Occipital lobe (tissue), 2 donors: ENCODE measurements around the gene PGAP6. TPM values are rescaled to one million over a fixed set of nuclear protein-coding genes. Genes with fewer than 3 reads are reported as not detected.
A peak's percentile ranks its signal among the peaks of the same experiment; 100 is the strongest.
"Not testable (repeated sequence)": the region's sequence is repeated elsewhere in the genome, so short reads cannot be mapped to it uniquely, and the experiment has no call there.

ENCODE experiments used
- DNase-seq: peaks from one replicate; lab custom pipeline; 2025; lab: John Stamatoyannopoulos, UW
- total RNA-seq: library from RNA; depleted of rRNA; stranded (reverse); fragments of >200 nt; gene quantifications from one replicate; pipeline ENCODE4 v1.2.3, GENCODE V29; 2014

The PGAP6 gene
- total RNA-seq, 1 donor from 2014 or later = 14.3 TPM

DNA sequence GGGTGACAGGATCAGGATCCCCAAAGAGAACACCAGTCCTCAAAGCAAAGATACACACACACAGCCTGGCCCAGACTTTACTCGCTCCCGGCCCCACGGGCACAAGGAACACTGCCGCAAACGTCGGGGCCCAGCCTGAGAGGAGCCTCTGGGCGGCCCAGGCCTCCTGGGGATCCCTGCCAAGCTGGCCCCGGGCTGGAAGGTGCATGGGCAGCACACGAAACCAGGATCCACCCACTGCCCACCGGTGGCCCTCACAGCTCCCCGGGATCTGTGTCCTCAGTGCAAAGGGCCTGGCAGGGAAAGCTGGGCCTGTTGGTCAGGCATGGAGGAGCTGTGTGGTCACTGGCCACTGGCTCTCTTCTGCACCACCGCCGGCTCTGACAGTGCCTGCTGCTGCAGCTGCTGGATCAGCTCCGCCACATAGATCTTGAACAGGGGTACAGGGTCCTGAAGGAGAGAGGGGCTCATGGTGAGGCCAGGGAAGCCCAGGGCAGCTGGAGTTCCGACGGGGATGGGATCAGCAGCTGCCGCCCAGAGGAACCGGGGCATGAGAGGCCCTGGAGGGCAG, 14.4 kb downstream of the PGAP6 start:
- DNase-seq = no peak

DNA sequence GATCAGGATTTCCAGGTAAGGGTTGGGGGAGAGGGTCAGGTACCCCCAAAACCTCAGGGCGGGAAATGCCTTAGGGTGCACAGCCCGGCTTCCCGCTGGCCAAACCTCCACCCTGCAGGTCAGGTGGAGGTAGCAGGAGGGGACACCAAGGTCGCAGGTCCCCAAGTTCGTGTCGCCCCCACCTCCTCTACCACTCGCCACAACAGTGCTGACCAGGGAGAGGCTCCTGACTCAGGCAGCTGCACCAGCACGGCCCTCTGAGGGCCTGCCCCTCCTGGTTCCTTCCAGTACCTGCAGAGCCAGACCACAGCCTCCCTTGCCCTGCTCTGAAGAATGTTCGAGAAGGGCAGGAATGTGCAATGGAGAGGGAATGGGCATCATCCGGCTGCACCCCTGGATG, 15.3 kb downstream of the PGAP6 start:
- DNase-seq = no peak

DNA sequence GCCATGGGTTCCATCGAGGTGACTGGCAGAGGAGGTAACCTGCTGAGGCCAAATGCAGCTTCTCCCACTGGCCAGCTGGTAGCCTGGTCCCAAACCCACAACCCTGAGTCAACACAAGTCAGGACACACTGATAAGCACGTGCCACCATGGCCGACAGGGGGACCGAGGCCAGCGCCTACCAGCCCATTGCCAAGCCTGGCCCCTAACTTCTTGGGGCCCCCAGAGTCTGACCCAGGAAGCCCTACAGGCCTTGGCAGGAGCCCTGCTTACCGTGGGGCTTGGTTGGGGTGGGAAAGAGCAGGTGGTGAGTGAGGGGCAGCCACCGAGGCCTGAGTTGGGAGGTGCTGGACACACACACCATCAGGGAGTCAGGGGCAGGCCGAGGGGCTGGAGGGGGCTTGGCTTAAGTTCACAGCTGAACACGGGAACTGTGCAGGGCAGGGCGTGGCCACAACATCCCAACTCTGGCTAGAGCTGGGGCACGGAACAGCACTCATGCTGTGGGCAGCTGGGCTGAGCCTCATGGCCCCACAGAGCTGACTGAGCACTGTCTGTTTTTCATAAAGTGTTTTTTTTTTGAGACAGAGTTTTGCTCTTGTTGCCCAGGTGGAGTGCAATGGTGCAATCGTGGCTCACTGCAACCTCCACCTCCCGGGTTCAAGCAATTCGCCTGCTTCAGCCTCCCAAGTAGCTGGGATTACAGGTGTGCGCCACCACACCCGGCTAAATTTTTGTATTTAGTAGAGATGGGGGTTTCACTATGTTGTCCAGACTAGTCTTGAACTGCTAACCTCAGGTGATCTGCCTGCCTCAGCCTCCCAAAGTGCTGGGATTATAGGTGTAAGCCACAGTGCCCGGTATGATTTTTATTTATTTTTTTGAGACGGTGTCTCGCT, 16.9 kb downstream of the PGAP6 start:
- DNase-seq = no peak

DNA sequence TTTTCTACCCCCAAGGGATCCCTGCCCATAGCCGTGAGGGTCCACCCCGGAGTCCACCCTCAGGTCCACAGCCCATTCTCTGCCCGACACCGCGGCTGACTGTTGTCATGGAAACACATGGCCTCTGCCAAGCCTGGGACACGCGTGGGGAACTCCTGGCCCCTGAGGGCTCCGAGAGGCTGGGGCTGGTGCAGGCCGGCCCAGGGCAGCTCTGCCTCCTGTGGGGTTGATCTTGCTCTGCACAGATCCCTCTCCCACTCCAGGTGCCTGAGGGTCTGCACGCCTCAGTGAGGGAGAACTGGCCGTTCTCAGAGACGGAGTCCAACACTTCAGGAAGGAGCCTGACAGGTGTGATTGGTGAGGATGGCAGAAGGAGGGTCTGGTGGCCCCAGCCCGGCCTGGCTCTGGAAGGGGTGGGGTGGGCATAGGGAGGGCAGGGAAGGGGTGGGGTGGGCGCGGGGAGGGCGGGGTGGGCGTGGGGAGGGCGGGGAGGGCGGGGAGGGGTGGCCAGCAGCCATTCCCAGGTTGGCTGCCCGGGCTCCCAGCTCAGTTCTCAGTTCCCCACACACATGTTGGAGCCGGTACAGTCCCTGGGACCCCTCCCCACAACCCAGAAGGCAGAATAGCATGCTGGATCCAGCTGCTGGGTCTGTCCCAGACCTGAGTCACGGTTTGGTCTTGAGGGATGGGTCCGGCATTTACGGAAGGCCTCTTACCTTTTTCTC, 17.9 kb downstream of the PGAP6 start:
- DNase-seq = no peak

DNA sequence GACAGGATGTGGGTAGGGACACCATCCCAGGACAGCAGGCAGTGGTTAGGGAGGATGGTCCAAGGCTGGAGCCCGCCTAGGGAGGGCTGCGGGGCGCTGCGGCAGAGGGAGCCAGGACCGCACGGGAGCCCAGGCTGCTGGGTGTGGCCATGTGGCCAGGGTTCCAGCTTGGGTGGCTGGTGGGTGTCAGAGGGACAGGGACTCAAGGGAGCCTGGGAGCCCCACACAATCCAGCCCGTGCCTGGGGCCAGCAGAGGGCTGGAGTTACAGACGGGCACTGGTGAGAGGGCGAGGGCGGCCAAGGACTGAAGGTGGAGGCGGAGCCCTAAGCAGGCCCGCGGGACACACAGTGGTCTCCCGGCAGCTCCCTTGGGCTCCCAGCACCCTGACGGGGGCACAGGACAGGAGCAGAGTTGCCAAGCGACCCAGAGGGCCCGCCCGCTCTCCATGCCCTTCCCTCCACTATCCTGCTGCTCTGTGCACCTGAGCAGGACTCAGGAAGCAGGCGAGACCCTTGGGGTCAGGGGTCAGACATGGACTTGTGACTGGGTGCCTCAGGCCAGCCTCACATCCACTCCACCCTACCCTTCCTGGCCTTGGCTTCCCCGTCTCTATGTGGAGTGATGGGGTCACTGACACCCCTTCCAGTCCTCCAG, 18.5 kb downstream of the PGAP6 start:
- DNase-seq = no peak

DNA sequence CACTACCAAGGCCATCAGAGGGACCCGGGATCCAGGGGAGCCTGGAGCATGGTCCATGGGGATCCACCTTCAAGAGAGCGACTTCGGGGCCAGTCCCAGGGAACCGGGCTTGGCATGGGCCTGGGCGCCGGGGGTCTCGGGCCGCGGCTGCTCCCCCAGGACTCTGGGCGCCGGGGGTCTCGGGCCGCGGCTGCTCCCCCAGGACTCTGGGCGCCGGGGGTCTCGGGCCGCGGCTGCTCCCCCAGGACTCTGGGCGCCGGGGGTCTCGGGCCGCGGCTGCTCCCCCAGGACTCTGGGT, 19.1 kb downstream of the PGAP6 start:
- DNase-seq = not testable (repeated sequence)

DNA sequence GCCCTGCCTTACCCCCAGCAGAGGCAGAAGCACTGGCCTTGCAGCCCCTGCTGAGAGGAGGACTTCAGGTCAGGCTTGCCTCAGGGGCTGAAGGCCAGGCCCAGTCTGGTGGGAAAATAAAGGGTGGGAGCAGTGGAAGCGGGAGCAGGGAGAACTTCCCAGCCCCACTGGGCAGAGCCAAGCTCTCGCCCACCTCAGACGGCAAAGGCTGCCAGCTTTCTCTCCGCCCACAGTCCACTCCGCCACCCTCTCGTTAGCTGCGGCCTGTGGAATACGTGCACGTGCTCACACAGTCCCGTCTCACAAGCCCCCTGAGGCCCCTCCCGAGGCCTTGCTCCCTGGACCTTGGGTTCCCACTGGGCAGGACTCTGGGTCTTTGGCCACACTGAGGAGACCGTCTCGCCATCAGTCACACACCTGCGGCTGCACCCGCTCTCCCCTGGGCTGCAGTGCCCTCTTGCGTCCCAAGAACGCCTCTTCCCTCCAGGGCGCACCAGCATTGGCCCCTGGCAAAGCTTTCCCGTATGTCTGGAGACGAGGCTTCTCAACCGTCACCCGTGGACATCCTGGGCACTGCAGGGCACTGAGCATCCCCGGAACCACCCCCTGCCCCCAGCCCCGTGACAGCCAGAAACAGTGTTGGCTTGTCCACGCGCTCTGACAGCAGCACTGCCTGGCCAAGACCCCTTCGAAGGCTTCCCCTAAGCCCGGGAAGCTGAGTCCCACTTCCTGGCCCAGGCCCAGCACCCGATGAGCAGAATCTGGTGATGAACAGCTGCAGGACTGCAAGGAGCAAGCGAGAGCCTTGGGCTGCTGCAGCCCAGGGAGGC, 19.7 kb downstream of the PGAP6 start:
- DNase-seq = peak; percentile 53

DNA sequence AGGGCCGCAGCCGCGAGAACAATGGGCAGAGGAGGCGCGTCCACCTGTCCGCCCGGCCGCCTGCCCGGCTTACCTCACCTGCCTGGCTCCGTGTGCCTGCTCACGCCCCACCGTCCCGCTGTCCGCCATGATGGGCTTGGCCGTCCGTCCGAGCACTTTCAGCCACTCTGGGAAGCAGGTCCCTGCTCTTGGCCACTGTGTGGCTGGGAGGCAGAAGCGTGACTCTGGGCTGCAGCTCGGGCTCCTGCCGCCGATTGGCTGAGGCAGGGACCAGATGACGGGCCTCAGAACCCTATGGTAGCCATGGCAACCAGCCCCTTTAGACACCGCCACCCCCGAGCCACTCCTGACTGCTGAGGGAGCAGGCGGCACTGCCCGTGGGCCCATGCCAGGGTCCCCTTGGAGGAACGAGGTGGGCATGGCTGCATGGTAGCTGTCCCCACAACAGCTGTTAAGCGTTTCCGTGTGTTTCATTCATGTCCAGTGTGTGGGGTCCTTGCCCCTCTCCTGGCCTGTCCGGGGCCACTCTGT, 20.4 kb downstream of the PGAP6 start:
- peak; percentile 55 for DNase-seq

DNA sequence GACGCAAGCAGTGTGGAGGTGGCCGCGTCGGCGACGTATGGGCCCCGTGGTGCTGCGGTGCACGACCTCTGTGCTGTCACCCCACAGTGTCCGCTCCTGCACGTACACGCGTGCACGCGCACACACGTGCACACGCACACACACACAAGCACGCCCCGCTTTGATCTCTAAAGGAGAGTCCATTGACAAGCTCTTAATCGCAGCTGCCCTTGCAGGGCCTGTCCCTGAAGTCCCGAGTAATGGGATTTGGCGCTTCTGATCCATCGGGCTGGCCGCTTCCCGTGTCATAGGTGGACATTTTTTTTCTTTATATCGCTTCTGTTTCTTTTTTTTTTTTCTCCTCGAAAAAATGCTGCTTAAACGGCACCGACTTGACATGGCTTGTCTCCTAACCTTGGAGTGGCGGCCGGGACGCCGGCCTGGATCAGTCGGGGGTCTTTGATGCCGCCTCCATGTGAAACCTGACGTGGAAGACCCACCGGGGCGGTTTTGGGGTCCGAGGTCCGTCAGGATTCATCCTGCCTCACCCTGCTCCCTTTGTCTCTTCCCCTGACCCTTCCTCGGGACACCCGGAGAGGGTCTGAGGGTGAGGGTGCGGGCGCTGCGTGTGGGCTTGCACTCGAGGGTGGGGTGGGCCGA, 21.0 kb downstream of the PGAP6 start:
- DNase-seq = no peak

DNA sequence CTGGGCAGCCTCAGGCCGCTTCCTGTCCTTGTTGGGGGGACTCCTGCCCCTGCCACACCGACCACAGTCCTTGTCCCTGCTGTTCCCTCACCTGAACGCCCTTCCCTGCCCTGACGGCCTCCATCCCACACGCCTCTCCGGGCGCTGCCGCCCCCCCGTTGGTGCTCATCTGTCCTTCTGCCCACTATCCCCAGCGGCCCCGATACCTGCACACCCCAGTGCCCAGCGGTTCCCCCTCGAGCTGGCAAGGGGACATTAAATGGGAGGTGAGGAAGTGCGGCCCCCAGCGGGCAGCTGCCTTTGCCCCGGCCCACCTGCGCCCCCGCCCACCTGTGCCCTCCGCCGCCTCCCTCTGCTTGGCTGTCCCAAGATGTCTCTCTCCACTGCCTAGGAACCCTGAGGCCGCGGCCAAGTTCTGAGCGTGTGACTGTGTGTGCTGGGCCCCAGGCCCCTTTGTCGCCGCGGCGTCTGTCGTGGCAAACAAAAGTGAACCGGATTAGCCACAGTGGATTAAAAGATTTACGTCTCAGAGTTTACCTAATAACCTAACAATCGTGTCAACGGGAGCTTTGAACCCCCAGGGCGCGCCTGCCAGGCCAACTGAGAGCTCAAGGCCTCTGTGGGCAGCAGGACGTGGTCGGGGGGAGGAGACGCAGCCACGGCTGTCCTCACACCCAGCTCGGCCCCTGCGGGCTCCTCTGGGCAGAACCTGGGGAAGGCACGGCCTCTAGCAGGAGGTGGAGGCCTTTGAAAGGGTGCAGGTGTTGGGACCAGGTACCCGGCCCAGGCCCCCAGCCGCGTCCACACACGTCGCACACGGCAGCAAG, 21.7 kb downstream of the PGAP6 start:
- DNase-seq = no peak

DNA sequence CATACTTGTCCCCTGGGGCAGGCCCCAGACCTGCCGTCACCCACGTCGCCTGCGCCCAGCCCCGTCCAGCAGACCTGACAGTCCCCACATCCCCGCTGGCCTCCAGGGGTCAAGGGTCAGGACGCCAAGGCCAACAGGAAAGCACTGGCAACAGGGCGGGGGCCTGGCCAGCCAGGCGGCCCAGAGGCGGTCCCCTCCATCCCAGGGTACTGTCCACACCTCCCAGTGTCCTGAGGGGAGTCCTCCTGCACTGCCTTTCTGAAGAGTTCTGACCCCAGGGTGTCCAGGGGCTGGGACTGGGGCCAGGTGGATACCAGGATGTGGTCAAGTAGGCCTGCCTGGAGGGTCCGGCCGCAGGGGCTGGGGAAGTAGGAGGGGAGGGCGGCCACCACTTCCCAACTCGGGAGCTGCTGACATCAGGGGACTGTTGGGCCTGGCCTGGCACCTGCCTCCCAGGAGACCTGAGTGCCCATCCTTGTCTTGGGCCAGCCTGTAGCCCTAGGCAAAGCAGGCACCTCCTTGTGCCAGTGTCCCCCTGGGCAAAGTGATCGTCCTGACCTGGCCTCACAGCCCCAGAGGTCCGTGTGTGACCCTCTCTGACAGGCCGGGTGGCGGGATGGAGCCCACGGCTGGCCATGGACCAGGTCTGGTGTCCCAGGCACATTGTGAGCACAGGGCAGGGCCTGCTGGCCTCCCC, 22.6 kb downstream of the PGAP6 start:
- DNase-seq = no peak

DNA sequence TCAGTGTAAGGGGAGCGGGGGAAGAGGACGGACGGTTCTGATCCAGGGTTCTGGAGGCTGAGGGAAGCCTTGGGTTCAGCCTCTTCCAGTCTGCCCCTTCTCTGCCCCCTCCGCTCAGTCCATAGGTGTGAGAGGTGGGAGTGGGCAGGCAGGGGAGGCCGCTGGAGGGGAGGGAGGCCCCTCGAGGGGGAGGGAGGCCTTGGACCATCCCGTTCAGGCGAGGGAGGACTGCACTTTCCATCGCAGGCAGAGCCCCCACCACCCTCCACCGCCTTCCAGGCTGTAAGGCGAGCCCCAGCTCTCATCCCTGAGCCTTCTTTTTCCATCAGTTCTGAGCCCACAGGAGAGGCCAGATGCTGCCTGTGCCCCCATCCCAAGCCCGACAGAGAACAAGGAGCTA, 25.0 kb downstream of the PGAP6 start:
- DNase-seq = no peak

DNA sequence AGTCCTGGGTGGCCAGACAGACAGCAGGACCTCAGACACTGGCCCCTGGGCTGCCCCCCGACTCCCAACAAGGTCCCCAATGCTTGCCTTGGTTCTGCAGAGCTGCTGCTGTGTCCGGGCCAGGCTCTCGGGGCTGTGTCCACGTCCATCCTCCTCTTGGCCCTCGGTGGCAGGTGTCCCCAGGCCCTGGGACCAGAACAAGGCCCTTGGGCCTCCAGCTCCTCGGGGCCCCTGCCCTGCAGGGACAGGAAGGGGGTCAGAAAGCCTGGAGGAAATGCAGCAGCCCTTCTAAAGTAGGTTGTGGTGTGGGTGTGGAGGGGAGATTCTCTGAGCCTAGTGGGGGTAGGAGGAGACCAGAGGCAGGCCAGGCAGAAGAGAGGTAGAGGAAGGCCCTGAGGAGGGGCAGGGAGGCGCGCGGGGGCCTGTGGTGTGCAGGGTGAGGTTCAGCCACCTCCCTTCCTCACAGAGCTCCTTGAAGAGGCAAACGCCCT, 26.8 kb downstream of the PGAP6 start:
- DNase-seq = no peak

DNA sequence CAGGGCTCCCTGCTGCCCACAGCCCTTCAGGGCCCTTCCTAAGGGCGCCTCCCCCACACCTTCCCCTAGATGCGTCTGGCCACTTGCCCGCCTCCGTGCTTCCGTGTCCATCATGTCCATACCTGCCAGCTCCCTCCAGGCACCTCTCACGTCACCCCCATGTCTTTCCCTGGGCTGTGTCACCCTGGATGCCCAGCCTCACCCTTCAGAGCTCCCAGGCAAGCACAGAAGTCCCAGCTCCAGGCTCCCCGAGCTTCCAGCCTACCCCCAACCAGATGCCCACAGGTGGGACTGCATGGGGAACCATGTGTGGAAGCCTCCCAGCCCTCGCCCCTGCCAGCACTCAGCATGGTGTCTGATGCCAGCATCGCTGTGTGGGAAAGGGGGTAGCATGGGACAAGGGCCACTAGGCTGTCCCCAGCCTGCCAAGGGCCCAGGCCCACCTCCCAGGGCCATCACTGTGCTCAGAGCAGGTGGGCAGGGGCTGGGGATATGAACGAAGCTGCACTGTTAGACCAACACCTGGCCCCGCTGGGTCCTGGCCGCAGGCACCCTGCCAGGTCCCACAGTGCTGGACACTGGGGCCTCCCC, 27.4 kb downstream of the PGAP6 start:
- no peak for DNase-seq

DNA sequence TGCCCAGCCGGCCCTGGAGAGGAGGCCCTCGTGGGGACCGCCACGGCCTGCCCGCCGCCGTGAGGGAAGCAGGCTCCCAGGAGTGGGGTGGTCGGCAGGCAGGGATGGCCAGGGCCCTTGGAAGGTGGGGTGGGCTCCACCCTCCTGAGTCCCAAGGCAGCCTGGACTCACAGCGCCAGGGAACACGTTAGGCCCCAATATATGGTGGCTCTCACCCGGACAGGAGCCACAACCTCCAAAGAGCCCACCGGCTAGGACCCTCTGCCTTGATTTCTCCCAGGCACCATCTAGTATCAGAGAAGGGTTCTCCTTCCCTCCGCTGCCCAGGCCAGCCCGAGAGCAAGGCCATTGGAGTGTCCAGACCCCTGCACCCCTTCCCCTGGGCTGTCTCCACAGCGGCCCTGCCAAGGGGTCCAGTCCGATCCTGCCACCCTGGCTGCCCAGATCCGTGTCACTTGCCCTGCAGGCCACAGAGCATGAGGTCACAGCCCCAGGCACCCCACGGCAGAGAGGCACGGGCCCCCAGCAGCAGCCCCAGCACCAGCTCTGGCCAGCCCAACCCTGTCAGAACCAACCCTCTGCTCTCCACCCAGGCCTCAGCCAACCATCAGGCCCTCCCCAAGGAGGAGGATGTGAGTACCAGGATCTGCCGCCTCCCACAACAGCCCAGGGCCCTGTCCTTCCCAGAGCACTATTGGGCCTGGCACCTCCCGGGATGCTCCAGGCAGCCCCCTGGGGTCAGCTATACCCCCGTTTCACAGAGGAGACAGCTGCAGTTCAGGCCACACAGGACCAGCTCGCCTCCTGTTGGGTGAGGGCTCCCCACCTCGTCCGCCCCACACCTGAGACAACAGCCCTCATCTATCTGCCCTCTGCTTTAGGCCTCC, 28.1 kb downstream of the PGAP6 start:
- DNase-seq = no peak

DNA sequence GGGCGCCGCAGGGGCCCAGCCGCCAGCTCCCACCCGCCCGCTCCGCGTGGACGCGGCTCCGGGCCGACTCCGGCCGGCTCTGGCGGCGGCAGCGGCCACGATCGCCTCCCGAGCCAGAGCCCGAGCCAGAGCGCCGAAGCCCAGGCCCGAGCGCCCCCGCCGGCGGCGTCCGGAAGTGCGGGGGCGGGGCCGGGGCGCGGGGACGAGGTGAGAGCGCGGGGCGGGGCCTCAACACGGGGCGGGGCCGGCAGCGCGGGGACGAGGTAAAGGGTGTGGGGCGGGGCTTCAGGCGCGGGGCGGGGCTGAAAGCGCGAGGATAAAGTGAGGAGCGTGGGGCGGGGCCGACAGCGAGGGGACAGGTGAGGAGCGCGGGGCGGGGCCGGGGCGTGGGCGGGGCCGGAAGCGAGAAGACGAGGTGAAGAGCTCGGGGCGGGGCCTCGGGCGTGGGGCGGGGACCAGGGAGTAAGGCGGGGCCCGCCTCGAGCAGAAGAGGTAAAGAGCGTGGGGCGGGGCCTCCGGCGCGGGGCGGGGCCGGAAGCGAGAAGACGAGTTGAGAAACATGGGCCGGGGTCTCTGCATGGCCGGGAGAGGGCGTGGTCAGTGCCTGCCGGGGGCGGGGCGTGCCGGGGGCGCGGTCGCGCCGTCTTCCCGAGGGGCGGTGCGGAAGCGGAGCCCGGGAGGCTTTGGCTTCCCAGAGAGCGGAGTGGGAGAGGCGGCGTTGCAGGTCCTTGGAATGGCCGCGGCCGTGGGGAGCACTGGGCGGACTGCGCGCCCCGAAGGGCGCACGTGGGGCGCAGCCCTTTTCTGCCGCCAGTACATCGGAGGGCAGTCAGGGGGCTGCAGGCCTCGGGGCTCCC, 29.0 kb downstream of the PGAP6 start, which contains the start of gene AXIN1:
Gene AXIN1 (minus strand): TSS at position 177 of the 857 bp plus-strand sequence. CDS start 5,698 bp downstream, outside the sequence.
- peak; percentile 99 for DNase-seq
